Activated T-helper 1 cell treated with anti-CD3 and anti-CD28 coated beads, Interleukin-12 subunit alpha, Interleukin-12 subunit beta, Interleukin-2, Interleukin-4 antibody, amounts not matched to agents 30 ng/mL and 10 ng/mL and 1 ng/mL, durations not matched to agents 14 hours and 24 hours and 36 hours (primary cell): ENCODE measurements around the gene TSHZ2. TPM values are rescaled to one million over a fixed set of nuclear protein-coding genes. Genes with fewer than 3 reads are reported as not detected.
"Not testable (repeated sequence)": the region's sequence is repeated elsewhere in the genome, so short reads cannot be mapped to it uniquely, and the experiment has no call there.

Source experiments
- DNase-seq: peaks from one replicate; pipeline ENCODE4 v3.0.0; 2021; ENCODE audit warnings: low spot score
- H3K27ac Mint-ChIP-seq: one replicate; pipeline ENCODE4 v1.8.0; 2021; ENCODE audit warnings: mild to moderate bottlenecking, mixed read lengths
- H3K27me3 Mint-ChIP-seq: one replicate; pipeline ENCODE4 v1.8.0; 2022; ENCODE audit warnings: mild to moderate bottlenecking, moderate library complexity, mixed read lengths; ENCODE audit not compliant: insufficient read depth
- H3K36me3 Mint-ChIP-seq: one replicate; pipeline ENCODE4 v1.8.0; 2021; ENCODE audit warnings: low read depth, mixed read lengths
- H3K4me1 Mint-ChIP-seq: one replicate; pipeline ENCODE4 v1.8.0; 2021; ENCODE audit warnings: low read depth, mixed read lengths
- H3K4me3 Mint-ChIP-seq: one replicate; pipeline ENCODE4 v1.8.0; 2021; ENCODE audit warnings: mild to moderate bottlenecking, moderate library complexity, mixed read lengths
- H3K9me3 Mint-ChIP-seq: one replicate; pipeline ENCODE4 v1.8.0; 2021; ENCODE audit warnings: mixed read lengths
- intact Hi-C: fragments of 100-400 bp; cut with micrococcal nuclease; formaldehyde crosslinking; loops from one replicate; pipeline ENCODE4 v1.15.1; 2024
- total RNA-seq: library from RNA; stranded (reverse); gene quantifications from 2 replicates; pipeline ENCODE4 v1.2.3, GENCODE V29; 2022

The TSHZ2 gene
- total RNA-seq, 1 donor from 2014 or later = 26.0 TPM

DNA sequence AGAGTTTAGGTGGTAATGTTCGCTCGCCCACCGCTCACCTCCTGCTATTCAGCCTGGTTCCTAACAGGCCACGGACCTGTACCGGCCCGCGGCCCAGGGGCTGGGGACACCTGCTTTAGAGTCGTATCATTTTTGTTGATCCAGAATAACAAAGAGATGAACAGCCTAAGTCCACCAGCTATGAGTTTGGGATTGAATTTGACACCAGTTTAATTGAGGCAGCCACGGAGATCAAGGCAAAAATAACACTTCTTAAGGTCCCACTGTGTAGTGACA, 108.5 kb downstream of the TSHZ2 start:
- DNase-seq = no peak
- no peak overlapping the region for H3K27ac Mint-ChIP-seq
- no peaks in the 10 kb centered on the region for H3K27me3 Mint-ChIP-seq
- intact Hi-C loops = no loop called here
- H3K4me1 Mint-ChIP-seq = peaks cover 9% of the 10 kb centered on the region
- H3K4me3 Mint-ChIP-seq = no peak overlapping the region
- H3K36me3 Mint-ChIP-seq = peaks cover 7% of the 10 kb centered on the region
- no peaks in the 10 kb centered on the region for H3K9me3 Mint-ChIP-seq

- H3K9me3 Mint-ChIP-seq = no peaks in the 10 kb centered on the region
- DNase-seq = peak; percentile 21
- H3K36me3 Mint-ChIP-seq = peaks cover 7% of the 10 kb centered on the region
- H3K4me1 Mint-ChIP-seq = peaks cover 14% of the 10 kb centered on the region
- intact Hi-C loops = no loop called here
- H3K27me3 Mint-ChIP-seq = no peaks in the 10 kb centered on the region
- peak overlapping the region; percentile 78 for H3K27ac Mint-ChIP-seq
- H3K4me3 Mint-ChIP-seq = peak overlapping the region; percentile 50
Observed at GRCh38 chr20:53080969-53081871, 109.1 kb downstream of the TSHZ2 start.

DNA sequence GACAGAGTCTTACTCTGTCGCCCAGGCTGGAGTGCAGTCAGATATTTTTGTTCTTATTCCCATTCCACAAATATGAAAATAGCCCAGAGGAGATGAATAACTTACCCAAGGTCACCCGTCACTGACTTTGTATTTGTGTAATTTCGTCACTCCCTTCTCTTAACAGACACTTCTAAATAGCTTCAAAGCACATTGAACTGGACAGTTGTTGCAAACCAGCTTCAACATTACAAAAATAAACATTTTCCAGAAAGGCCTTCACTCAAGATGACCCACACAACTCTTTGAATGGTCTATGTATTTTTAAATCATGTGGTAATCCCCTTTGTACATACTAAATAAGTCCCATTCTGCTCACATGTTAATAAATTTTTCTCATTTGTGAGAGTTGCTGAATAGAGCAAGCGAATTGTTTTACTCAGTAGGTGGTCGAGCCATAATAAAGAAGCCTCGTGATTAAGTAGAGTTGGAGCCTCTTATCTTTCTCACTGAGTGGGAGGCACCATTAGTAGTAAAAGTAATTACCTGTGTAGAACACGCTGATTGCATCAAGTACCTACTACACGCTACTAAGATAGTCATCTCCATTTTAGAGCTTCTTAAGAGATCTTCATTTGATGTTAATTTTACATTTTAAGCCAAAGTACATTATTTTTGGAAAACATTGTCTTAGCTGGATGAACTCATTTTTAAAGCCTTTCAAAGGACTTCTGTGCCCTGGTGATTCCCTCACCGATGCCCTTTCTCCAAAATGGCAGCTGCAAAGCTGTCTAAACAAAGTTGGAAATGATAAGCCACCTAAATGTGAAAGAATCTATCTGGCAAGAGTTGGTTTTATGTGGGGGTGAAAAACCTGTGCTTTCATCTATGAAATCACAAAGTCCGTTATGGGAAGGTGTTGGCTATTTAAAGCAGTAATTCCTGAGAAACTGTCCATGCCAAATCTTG, 110.0 kb downstream of the TSHZ2 start:
- H3K27me3 Mint-ChIP-seq = no peaks in the 10 kb centered on the region
- H3K4me1 Mint-ChIP-seq = peaks cover 20% of the 10 kb centered on the region
- intact Hi-C loops = no loop called here
- no peak for DNase-seq
- peaks cover under 1% of the 10 kb centered on the region for H3K9me3 Mint-ChIP-seq
- H3K27ac Mint-ChIP-seq = peak overlapping the region; percentile 78
- no peak overlapping the region for H3K4me3 Mint-ChIP-seq
- peaks cover 11% of the 10 kb centered on the region for H3K36me3 Mint-ChIP-seq

GRCh38 chr20:53083411-53083810, 111.3 kb downstream of the TSHZ2 start:
- Mint-ChIP-seq H3K4me1 (peaks cover 32% of the 10 kb centered on the region), H3K27me3 (no peaks in the 10 kb centered on the region), H3K27ac (no peak overlapping the region), H3K9me3 (peaks cover 4% of the 10 kb centered on the region), H3K36me3 (peaks cover 16% of the 10 kb centered on the region), H3K4me3 (no peak overlapping the region)
- DNase-seq = no peak
- intact Hi-C loops = no loop called here

DNA sequence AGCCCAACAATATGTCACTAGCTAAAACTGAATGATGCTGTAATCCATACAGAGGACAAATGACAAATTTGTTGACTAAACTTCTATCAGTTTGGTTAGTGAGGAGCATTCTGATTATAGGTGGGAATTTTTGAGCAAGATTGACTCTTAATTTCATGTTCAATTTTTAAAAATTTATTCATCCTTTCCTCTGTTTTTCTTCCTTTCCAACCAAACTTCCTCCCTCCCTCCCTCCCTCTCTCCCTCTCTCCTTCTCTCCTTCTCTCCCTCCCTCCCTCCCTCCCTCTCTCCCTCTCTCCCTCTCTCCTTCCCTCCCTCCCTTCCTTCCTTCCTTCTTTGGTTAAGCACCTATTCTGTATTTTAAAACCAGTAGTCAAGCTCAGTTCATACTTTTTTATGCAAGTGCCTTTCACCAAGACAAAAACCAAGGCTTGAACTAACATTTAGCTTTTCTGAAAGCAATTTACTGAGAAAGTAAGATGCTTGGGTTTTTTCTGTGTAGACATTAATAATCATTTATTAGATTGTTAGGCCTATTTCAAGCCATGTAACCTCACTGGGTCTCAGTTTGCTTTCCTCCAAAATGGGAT, 112.3 kb downstream of the TSHZ2 start:
- no peak overlapping the region for H3K27ac Mint-ChIP-seq
- intact Hi-C loops = no loop called here
- no peak overlapping the region for H3K4me3 Mint-ChIP-seq
- H3K4me1 Mint-ChIP-seq = peaks cover 33% of the 10 kb centered on the region
- peaks cover 16% of the 10 kb centered on the region for H3K36me3 Mint-ChIP-seq
- H3K27me3 Mint-ChIP-seq = no peaks in the 10 kb centered on the region
- peaks cover 4% of the 10 kb centered on the region for H3K9me3 Mint-ChIP-seq
- no peak for DNase-seq

- H3K27ac Mint-ChIP-seq = no peak overlapping the region
- peaks cover 4% of the 10 kb centered on the region for H3K9me3 Mint-ChIP-seq
- intact Hi-C loops = no loop called here
- DNase-seq = no peak
- peaks cover 36% of the 10 kb centered on the region for H3K4me1 Mint-ChIP-seq
- H3K36me3 Mint-ChIP-seq = peaks cover 16% of the 10 kb centered on the region
- no peak overlapping the region for H3K4me3 Mint-ChIP-seq
- H3K27me3 Mint-ChIP-seq = no peaks in the 10 kb centered on the region
Observed at GRCh38 chr20:53085720-53086119, 113.6 kb downstream of the TSHZ2 start.

GRCh38 chr20:53087037-53087777, 115.0 kb downstream of the TSHZ2 start:
- no peaks in the 10 kb centered on the region for H3K27me3 Mint-ChIP-seq
- peaks cover 4% of the 10 kb centered on the region for H3K9me3 Mint-ChIP-seq
- H3K36me3 Mint-ChIP-seq = peaks cover 8% of the 10 kb centered on the region
- no peak for DNase-seq
- H3K4me3 Mint-ChIP-seq = no peak overlapping the region
- intact Hi-C loops = no loop called here
- H3K27ac Mint-ChIP-seq = peak overlapping the region; percentile 43
- H3K4me1 Mint-ChIP-seq = peaks cover 36% of the 10 kb centered on the region

DNA sequence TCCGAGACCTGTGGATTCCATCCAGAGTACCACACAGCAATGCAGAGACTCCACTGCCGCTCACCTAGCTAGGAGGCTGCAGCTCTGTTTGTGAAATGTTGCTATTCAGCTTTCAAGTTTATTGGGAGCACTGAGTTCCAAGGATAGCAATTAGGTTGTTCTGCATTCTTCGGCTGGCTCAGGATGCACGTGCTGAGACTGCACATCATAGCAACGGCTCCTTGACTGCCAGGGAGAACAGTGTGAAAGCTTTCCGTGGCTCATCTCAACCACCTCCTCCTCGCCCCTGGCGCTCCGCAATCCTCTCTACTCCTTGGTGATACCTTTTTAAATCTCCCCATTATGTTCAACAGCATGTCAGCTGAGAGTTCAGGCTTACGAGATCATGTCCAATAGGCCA, 116.6 kb downstream of the TSHZ2 start:
- Mint-ChIP-seq H3K27ac (no peak overlapping the region), H3K9me3 (peaks cover 4% of the 10 kb centered on the region), H3K27me3 (no peaks in the 10 kb centered on the region), H3K4me1 (peaks cover 42% of the 10 kb centered on the region), H3K36me3 (peaks cover 10% of the 10 kb centered on the region), H3K4me3 (no peak overlapping the region)
- no peak for DNase-seq
- intact Hi-C loops = no loop called here

DNA sequence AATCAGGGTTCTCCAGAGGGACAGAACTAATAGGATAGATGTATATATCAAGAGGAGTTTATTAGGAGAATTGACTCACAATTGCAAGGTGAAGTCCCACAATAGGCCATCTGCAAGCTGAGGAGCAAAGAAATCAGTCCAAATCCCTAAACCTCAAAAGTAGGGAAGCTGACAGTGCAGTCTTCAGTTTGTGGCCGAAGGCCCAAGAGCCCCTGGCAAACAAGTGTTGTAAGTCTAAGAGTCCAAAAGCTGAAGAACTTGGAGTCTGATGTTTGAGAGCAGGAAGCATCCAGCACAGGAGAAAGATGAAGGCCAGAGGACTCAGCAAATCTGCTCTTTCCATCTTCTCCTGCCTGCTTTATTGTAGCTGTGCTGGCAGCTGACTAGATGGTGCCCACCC, 117.7 kb downstream of the TSHZ2 start:
- H3K4me3 Mint-ChIP-seq, intact Hi-C loops, H3K27ac Mint-ChIP-seq, H3K27me3 Mint-ChIP-seq, H3K9me3 Mint-ChIP-seq, DNase-seq: not testable (repeated sequence)
- peaks cover 41% of the 10 kb centered on the region for H3K4me1 Mint-ChIP-seq
- H3K36me3 Mint-ChIP-seq = peaks cover 10% of the 10 kb centered on the region

GRCh38 chr20:53091789-53092188, 119.6 kb downstream of the TSHZ2 start:
- Mint-ChIP-seq H3K4me3 (no peak overlapping the region), H3K27ac (no peak overlapping the region), H3K36me3 (peaks cover 8% of the 10 kb centered on the region), H3K4me1 (peaks cover 26% of the 10 kb centered on the region), H3K27me3 (no peaks in the 10 kb centered on the region), H3K9me3 (peaks cover 4% of the 10 kb centered on the region)
- no peak for DNase-seq
- intact Hi-C loops = no loop called here

GRCh38 chr20:53092772-53093300, 120.7 kb downstream of the TSHZ2 start:
- peaks cover 15% of the 10 kb centered on the region for H3K4me1 Mint-ChIP-seq
- H3K27me3 Mint-ChIP-seq = no peaks in the 10 kb centered on the region
- H3K4me3 Mint-ChIP-seq = no peak overlapping the region
- intact Hi-C loops = no loop called here
- no peaks in the 10 kb centered on the region for H3K9me3 Mint-ChIP-seq
- H3K36me3 Mint-ChIP-seq = peaks cover 2% of the 10 kb centered on the region
- no peak for DNase-seq
- H3K27ac Mint-ChIP-seq = no peak overlapping the region

DNA sequence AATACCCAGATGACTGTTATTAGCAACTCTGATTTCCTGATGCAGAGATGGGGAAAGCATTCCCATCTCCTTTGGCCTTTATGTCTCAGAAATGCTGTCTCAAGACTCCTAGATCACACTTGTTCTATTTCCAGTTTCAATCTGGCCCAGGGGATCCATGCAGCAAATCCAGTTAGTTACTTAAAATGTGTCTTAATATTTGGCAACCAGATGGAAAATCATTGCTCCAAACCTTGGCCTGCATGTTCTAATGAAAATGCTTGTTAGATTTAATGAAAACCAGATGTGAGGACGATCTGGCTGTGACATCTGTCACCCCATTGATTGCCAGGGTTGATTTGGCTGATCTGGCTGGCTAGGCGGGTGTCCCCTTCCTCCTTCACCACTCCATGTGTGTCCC, 125.2 kb downstream of the TSHZ2 start:
- Mint-ChIP-seq H3K9me3 (peaks cover 5% of the 10 kb centered on the region), H3K27ac (no peak overlapping the region), H3K4me1 (peaks cover 4% of the 10 kb centered on the region), H3K4me3 (no peak overlapping the region), H3K27me3 (no peaks in the 10 kb centered on the region), H3K36me3 (peaks cover 4% of the 10 kb centered on the region)
- intact Hi-C loops = no loop called here
- DNase-seq = no peak
